Measurements from ENCODE around the gene MAPK1IP1L. TPM values are rescaled to one million over a fixed set of nuclear protein-coding genes. Genes with fewer than 3 reads are reported as not detected.

Gene MAPK1IP1L
- 73.9 and 75.9 TPM in 2 replicates for total RNA-seq (2014; rRNA removed)
- percentile 98 among the genes with signal in this experiment for Bru-seq, nascent RNA
- BruChase-seq, experiment 1, labeled RNA remaining after a 6-hour chase, result percentile 99 among the genes with signal in this experiment
- percentile 99 among the genes with signal in this experiment for BruChase-seq, experiment 2, labeled RNA remaining after a 2-hour chase
- long read RNA-seq, partial matches to known transcripts, result 83 of 177 reads
- long read RNA-seq, other reads (novel, unspliced or antisense), result 94 of 177 reads

DNA sequence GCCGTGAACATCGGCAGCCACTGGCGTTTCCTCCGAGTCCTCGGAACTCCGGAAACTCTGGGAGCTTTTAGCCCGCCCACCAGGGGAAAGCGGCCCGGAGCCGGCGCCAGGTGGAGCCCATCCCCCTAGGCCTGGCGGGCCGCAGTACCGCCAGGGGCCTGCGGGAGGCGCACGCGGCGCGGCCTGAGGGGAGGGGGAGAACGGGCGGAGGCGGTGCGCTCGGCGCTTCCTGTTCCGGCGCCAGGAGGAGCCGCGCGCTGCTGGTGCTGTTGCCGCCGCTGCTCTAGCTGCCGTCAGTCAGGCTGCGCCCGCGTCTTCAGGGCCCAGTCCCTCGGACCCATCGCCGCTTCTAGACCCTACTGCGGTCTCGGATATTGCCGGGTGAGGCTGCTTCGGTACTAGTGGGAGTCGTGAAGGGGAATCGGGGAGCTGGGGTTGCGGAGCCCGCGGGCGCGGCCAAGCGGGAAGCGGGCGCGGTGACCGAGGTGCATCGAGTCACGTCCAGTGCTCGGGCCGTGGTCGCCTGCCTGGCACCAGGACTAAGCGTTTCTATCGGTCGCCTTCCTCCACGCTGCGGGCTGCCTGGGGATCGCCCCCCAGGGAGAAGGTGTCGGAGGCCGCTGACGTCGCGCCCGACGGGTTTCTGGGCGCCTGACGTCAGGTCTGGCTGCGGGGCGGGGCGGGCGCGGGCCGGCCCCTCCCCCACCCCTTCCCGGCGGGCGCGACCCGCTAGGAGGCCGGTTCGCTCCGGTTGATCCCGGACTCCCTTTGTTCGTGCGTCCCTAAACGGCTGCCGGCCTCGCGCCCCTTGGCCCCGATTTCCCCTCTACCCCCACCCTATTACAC lies at the start of gene MAPK1IP1L:
MAPK1IP1L (plus strand) TSS at position 225 of the 846 bp plus-strand sequence. CDS start 10,037 bp downstream, outside the sequence.
- DNase-seq, result peak; percentile 100
- H2AFZ ChIP-seq (ENCODE audit: low read length), result peak within 1 kb of the TSS; percentile 91

DNA sequence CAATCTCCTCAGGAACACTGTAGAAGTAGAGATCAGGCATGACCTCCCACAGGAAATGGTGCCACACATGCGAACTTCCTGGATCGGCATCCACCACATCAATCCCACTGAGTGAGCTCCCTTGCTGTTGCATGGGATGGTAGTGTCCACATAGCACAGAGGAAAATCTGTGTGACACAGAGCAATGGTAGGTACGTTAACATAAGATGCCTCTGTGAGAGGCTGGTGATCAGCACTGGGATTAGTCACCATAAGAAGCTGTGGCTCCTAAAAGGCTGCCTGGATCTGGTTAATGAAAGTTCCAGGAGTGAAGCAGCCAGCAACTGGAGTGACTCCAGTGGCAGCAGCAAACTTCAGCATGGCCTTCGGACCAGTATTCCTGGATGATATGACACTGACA lies 46.4 kb upstream of the MAPK1IP1L start:
- no peaks in the 10 kb centered on the region for H3K4me1 ChIP-seq (ENCODE audit: insufficient read depth, low read length)
- H4K20me1 ChIP-seq (ENCODE audit: low read length), result no peaks in the 10 kb centered on the region
- ATAC-seq (no peak), DNase-seq (no peak)
- no peaks in the 10 kb centered on the region for H3K79me2 ChIP-seq (ENCODE audit: low read length)
- CTCF ChIA-PET, result no interaction called here
- H3K9me3 ChIP-seq (ENCODE audit: low read length), result no peaks in the 10 kb centered on the region
- POLR2A ChIA-PET (ENCODE audit: unreplicated experiment), result no interaction called here
- no peak overlapping the region for H3K27ac ChIP-seq (ENCODE audit: low read length)
- H2AFZ ChIP-seq (ENCODE audit: low read length), result no peak overlapping the region
- H3K4me2 ChIP-seq (ENCODE audit: low read length), result no peak overlapping the region
- H3K9me2 ChIP-seq (replicated peaks; ENCODE audit: low read length), result no peaks in the 10 kb centered on the region
- no TSS peak for BruUV-seq (replicated peaks)
- TF ChIP-seq EZH2 (IDR thresholded peaks at IDR 0.05; ENCODE audit: low read length, unreplicated experiment), result no peak
- TF ChIP-seq, protein P1, sequence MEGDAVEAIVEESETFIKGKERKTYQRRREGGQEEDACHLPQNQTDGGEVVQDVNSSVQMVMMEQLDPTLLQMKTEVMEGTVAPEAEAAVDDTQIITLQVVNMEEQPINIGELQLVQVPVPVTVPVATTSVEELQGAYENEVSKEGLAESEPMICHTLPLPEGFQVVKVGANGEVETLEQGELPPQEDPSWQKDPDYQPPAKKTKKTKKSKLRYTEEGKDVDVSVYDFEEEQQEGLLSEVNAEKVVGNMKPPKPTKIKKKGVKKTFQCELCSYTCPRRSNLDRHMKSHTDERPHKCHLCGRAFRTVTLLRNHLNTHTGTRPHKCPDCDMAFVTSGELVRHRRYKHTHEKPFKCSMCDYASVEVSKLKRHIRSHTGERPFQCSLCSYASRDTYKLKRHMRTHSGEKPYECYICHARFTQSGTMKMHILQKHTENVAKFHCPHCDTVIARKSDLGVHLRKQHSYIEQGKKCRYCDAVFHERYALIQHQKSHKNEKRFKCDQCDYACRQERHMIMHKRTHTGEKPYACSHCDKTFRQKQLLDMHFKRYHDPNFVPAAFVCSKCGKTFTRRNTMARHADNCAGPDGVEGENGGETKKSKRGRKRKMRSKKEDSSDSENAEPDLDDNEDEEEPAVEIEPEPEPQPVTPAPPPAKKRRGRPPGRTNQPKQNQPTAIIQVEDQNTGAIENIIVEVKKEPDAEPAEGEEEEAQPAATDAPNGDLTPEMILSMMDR (conservative IDR thresholded peaks at IDR 0.05; ENCODE audit: low read depth, low read length), result no peak
- no peak for TF ChIP-seq EZH2phosphoT487 (IDR thresholded peaks at IDR 0.05; ENCODE audit: borderline replicate concordance, low read length)
- H3K27me3 ChIP-seq (ENCODE audit: low read length), result no peaks in the 10 kb centered on the region
- peaks cover 61% of the 10 kb centered on the region for H3K36me3 ChIP-seq (ENCODE audit: low read depth, low read length)
- no peak overlapping the region for H3K9ac ChIP-seq (ENCODE audit: low read length)
- no peaks in the 10 kb centered on the region for H3F3A ChIP-seq (ENCODE audit: low read length, unreplicated experiment)
- H3K4me3 ChIP-seq (ENCODE audit: low read length), result no peak overlapping the region
- intact Hi-C loops (cut with micrococcal nuclease), result no loop called here

More for the DNA sequence above, at the start of gene MAPK1IP1L:
- H3K9ac ChIP-seq (ENCODE audit: low read length), result peak within 1 kb of the TSS; percentile 96
- TF ChIP-seq EZH2 (IDR thresholded peaks at IDR 0.05; ENCODE audit: low read length, unreplicated experiment), result no peak
- TF ChIP-seq, protein P1 (conservative IDR thresholded peaks at IDR 0.05; ENCODE audit: low read depth, low read length), result peak; percentile 100
- H3K4me2 ChIP-seq (ENCODE audit: low read length), result peak within 1 kb of the TSS; percentile 89
- BruUV-seq (replicated peaks), result no TSS peak
- peaks cover 55% of the 10 kb centered on the region for H3K79me2 ChIP-seq (ENCODE audit: low read length)
- H3K4me1 ChIP-seq (ENCODE audit: insufficient read depth, low read length), result peaks cover 31% of the 10 kb centered on the region
- ChIA-PET POLR2A (ENCODE audit: unreplicated experiment) (interaction anchor here (0.5 to 1.3 kb wide), 11 partner anchors 11 to 1512 kb away, joined by 3 to 13 read pairs (median 4); partner anchors contain the start of genes LGALS3, SOCS4 and WDHD1), CTCF (interaction anchor here (0.5 to 1.9 kb wide), 13 partner anchors 8 to 374 kb away, joined by 3 to 12 read pairs (median 5); partner anchors contain the start of genes SOCS4 and WDHD1)
- intact Hi-C loops (cut with micrococcal nuclease), result loop anchor here (1.0 to 2.0 kb wide), 3 partner anchors 19 to 149 kb away; partner anchors contain the start of genes GCH1, SOCS4 and WDHD1
- H3K36me3 ChIP-seq (ENCODE audit: low read depth, low read length), result peaks cover 20% of the 10 kb centered on the region
- peaks cover 43% of the 10 kb centered on the region for H4K20me1 ChIP-seq (ENCODE audit: low read length)
- H3K27ac ChIP-seq (ENCODE audit: low read length), result peak within 1 kb of the TSS; percentile 87
- no peaks in the 10 kb centered on the region for H3K9me3 ChIP-seq (ENCODE audit: low read length)
- peak; percentile 89 for ATAC-seq
- peaks cover 11% of the 10 kb centered on the region for H3F3A ChIP-seq (ENCODE audit: low read length, unreplicated experiment)
- H3K27me3 ChIP-seq (ENCODE audit: low read length), result no peaks in the 10 kb centered on the region
- peak within 1 kb of the TSS; percentile 90 for H3K4me3 ChIP-seq (ENCODE audit: low read length)
- H3K9me2 ChIP-seq (replicated peaks; ENCODE audit: low read length), result no peaks in the 10 kb centered on the region

Measured in PC-3 (cell line).